KMS-11 (cell line): Measurements from ENCODE around the gene MMP24.

ENCODE experiments used
- H2AFZ ChIP-seq: fragments of 200-600 bp; sonication (generic); 2 replicates; pipeline ENCODE4 v1.6.1; 2016; ENCODE audit warnings: antibody characterized with exemption, mixed run types, low read depth
- H3K27ac ChIP-seq: fragments of 200-600 bp; sonication (generic); 2 replicates; pipeline ENCODE4 v1.6.1; 2016; ENCODE audit warnings: mild to moderate bottlenecking, mixed run types
- H3K27me3 ChIP-seq: fragments of 200-600 bp; sonication (generic); 2 replicates; pipeline ENCODE4 v1.6.1; 2017; ENCODE audit warnings: mild to moderate bottlenecking, low read depth, mixed run types, moderate library complexity; ENCODE audit not compliant: insufficient read depth
- H3K36me3 ChIP-seq: fragments of 200-600 bp; sonication (generic); 2 replicates; pipeline ENCODE4 v1.6.1; 2017; ENCODE audit warnings: mild to moderate bottlenecking, mixed run types; ENCODE audit not compliant: insufficient read depth
- H3K4me1 ChIP-seq: fragments of 200-600 bp; sonication (generic); 2 replicates; pipeline ENCODE4 v1.6.1; 2016; ENCODE audit warnings: mild to moderate bottlenecking, low read depth, mixed run types; ENCODE audit not compliant: poor library complexity, severe bottlenecking
- H3K4me2 ChIP-seq: fragments of 200-600 bp; sonication (generic); 2 replicates; pipeline ENCODE4 v1.7.0; 2016; ENCODE audit warnings: mild to moderate bottlenecking, mixed run types
- H3K4me3 ChIP-seq: fragments of 200-600 bp; sonication (generic); IDR thresholded peaks from 2 replicates; pipeline ENCODE4 v1.6.1; 2017; ENCODE audit warnings: low read depth, low read length, mixed read lengths; ENCODE audit not compliant: insufficient read depth
- H3K79me2 ChIP-seq: fragments of 200-600 bp; sonication (generic); 2 replicates; pipeline ENCODE4 v1.6.1; 2016; ENCODE audit warnings: low read depth, mixed run types; ENCODE audit not compliant: insufficient read depth
- H3K9ac ChIP-seq: fragments of 200-600 bp; sonication (generic); 2 replicates; pipeline ENCODE4 v1.6.1; 2016; ENCODE audit warnings: mild to moderate bottlenecking, mixed run types
- H4K20me1 ChIP-seq: fragments of 200-600 bp; sonication (generic); 2 replicates; pipeline ENCODE4 v1.6.1; 2016; ENCODE audit warnings: mild to moderate bottlenecking, mixed run types; ENCODE audit not compliant: insufficient read depth
- TF ChIP-seq, protein P1 (sequence below): fragments of 200-600 bp; sonication (generic); conservative IDR thresholded peaks from 2 replicates; pipeline ENCODE4 v1.6.1; 2017; ENCODE audit warnings: low read depth, mild to moderate bottlenecking, antibody characterized with exemption, low read length, moderate library complexity, mixed read lengths

The MMP24 gene

DNA sequence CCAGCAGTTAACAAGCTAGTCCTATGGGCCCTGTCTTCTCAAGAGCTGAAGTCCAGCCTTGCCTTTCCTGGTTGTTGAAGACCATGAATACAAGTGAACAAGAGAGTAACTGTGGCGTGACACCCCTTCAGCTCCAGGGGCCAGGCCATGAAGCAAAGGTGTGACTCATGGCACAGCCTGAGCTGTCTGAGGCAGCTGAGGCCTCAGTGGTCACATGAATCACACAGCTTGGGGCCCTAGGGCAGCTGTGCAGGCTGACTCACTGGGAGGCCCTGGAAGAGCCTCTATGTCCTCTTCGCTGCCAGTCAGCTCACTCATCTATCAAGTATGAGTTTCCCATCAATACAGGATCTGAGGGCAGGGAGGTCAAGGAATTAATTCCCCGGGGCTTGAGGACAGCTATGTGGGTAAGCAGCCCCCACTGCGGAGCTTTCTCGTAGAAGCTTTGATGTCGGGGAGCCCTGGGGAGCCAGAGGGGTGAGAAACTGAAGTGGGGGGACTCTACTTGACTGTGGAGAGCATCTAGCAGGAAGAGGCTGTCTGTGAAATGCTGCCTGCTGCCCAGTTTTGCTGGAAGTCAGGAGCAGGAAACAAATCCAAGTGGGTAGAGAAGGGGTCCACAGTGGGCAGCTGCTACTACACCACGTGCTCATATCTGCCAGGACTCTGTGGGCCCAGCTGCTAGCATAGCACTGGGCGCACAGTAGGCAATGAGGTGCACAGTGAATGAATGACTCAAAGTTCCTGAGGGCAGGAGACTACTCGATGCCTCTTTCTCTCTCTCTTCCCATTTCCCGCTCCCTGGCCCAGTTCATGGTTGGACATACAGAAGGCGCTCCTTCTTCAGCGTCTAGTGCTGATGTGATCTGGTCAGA, 79.4 kb downstream of the MMP24 start:
- Histone ChIP-seq H4K20me1 (no peaks in the 10 kb centered on the region), H3K27me3 (no peaks in the 10 kb centered on the region), H3K36me3 (no peaks in the 10 kb centered on the region), H3K9ac (no peak overlapping the region), H3K4me3 (no peak overlapping the region), H3K27ac (no peak overlapping the region), H3K79me2 (no peaks in the 10 kb centered on the region), H2AFZ (no peak overlapping the region), H3K4me2 (no peak overlapping the region), H3K4me1 (peaks cover 12% of the 10 kb centered on the region)
- TF ChIP-seq, protein P1, sequence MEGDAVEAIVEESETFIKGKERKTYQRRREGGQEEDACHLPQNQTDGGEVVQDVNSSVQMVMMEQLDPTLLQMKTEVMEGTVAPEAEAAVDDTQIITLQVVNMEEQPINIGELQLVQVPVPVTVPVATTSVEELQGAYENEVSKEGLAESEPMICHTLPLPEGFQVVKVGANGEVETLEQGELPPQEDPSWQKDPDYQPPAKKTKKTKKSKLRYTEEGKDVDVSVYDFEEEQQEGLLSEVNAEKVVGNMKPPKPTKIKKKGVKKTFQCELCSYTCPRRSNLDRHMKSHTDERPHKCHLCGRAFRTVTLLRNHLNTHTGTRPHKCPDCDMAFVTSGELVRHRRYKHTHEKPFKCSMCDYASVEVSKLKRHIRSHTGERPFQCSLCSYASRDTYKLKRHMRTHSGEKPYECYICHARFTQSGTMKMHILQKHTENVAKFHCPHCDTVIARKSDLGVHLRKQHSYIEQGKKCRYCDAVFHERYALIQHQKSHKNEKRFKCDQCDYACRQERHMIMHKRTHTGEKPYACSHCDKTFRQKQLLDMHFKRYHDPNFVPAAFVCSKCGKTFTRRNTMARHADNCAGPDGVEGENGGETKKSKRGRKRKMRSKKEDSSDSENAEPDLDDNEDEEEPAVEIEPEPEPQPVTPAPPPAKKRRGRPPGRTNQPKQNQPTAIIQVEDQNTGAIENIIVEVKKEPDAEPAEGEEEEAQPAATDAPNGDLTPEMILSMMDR: no peak

DNA sequence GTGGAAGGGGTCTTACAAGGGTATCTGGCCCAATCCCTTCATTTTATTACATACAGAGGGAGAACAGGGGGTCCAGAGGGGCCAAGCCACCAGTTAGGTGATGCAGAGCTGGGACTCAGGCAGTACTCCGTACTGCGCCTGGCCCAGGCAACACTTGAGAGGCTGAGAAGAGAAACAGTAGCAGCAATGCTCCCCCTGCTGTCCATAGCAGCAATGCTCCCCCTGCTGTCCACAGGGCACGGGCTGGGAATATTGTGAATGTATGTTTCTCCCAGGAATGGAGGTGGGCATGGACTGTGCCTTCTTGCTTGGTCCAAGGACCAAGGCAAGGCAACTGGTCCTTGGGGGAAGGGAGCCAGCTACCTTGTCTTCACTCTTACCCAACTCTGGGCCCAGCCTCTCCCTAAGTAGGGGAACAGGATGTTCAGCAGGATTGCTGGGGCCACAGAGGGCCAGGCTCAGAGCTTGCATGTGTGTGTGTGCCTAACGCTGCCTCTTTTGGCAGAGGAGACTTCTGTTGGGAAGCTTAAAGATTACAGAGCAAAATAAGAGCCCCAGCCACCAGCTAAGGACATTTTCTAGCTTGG, 80.5 kb downstream of the MMP24 start:
- H4K20me1 ChIP-seq: no peaks in the 10 kb centered on the region
- H3K27me3 ChIP-seq: no peaks in the 10 kb centered on the region
- H3K4me3 ChIP-seq: no peak overlapping the region
- peaks cover 18% of the 10 kb centered on the region for H3K4me1 ChIP-seq
- H3K9ac ChIP-seq: no peak overlapping the region
- H3K27ac ChIP-seq: no peak overlapping the region
- H3K4me2 ChIP-seq: no peak overlapping the region
- no peaks in the 10 kb centered on the region for H3K79me2 ChIP-seq
- no peak overlapping the region for H2AFZ ChIP-seq
- TF ChIP-seq, protein P1: peak; percentile 86
- no peaks in the 10 kb centered on the region for H3K36me3 ChIP-seq

DNA sequence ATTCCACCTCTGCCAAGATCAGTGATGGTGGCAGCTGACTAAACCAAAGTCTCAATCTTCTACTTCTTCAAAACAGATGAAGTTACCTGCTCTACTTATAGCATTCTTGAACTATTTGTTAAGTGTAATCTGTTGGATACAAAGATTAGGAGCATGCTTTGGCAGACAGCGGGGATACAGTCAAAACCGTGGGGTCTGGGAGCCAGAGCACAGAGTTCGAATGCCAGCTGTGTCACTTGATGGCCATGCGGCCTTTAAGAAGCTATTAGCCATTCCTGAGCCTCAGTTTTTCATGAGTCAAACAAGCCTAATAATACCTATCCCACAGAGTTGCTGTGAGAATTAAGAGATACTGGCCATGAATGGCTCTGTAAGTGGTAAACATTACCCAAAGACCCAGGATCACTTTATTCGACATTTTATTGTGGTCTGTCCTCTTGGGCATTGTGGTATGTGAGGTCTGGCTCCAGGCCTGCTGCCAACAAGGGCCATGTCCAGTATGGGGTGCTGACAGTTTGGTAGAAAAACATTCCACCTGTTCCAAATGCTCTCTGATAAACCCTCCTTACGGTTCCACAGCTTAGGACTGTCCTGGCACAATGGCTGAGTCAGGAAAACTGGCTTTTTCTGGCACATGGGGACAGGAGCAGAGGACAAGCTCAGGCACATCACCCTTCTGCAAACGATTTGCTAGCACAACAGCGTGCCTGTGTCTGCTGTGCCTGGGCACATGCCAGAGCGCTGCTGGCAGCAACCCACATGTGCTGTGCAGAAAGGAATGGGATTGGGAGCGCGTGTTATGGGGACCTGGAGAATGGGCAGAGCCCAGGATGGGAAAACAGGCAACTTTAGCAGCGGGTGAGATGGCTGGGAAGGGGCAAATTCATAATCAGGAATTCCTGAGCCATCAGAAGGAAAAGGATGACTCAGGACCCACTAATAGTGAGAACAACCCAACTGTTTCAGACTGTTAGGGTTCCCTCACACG, 81.5 kb downstream of the MMP24 start:
- no peaks in the 10 kb centered on the region for H3K36me3 ChIP-seq
- H3K4me1 ChIP-seq: peaks cover 26% of the 10 kb centered on the region
- no peak overlapping the region for H3K4me3 ChIP-seq
- no peaks in the 10 kb centered on the region for H3K27me3 ChIP-seq
- H3K27ac ChIP-seq: no peak overlapping the region
- no peak overlapping the region for H2AFZ ChIP-seq
- H3K4me2 ChIP-seq: no peak overlapping the region
- no peak overlapping the region for H3K9ac ChIP-seq
- TF ChIP-seq, protein P1: no peak
- no peaks in the 10 kb centered on the region for H4K20me1 ChIP-seq
- H3K79me2 ChIP-seq: no peaks in the 10 kb centered on the region

DNA sequence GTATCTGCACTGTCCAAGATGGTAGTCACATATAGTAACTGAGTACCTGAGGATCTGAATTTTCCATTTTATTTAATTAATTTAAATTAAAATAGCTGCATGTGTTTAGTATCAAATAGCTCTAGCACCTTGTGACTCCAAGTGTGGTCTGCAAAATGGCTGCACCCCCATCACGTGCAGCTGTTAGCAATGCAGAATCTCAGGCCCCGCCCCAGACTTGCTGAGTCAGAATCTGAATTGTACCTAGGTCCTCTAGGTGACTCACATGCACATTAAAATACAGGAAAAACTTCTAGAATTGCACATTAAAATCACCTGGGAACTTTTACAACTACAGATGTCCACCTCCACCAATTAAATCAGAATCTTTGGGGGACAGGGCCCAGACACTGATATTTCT, 84.9 kb downstream of the MMP24 start:
- Histone ChIP-seq H3K4me2 (no peak overlapping the region), H2AFZ (no peak overlapping the region), H3K27ac (no peak overlapping the region)

More for the DNA sequence above, 84.9 kb downstream of the MMP24 start:
- Histone ChIP-seq H4K20me1 (no peaks in the 10 kb centered on the region), H3K79me2 (no peaks in the 10 kb centered on the region), H3K36me3 (no peaks in the 10 kb centered on the region), H3K9ac (no peak overlapping the region), H3K27me3 (no peaks in the 10 kb centered on the region), H3K4me3 (no peak overlapping the region), H3K4me1 (peaks cover 24% of the 10 kb centered on the region)
- TF ChIP-seq, protein P1: no peak
